GM12865 (cell line): ENCODE results near the gene C19orf47.
"Not testable (repeated sequence)": the region's sequence is repeated elsewhere in the genome, so short reads cannot be mapped to it uniquely, and the experiment has no call there.

Experiments used
- DNase-seq: peaks from one replicate; pipeline ENCODE4 v3.0.0; 2010; ENCODE audit warnings: low read depth
- H3K4me3 ChIP-seq: 2 replicates; pipeline ENCODE4 v1.5.1; 2011; ENCODE audit warnings: mild to moderate bottlenecking, low read depth, low read length, control low read depth
- TF ChIP-seq, protein P1 (sequence below): IDR thresholded peaks from 2 replicates; pipeline ENCODE4 v1.5.1; 2011; ENCODE audit warnings: low read length, control low read depth, low read depth, inconsistent platforms; ENCODE audit not compliant: insufficient read depth; ENCODE audit errors: missing control alignments

C19orf47 gene

DNA sequence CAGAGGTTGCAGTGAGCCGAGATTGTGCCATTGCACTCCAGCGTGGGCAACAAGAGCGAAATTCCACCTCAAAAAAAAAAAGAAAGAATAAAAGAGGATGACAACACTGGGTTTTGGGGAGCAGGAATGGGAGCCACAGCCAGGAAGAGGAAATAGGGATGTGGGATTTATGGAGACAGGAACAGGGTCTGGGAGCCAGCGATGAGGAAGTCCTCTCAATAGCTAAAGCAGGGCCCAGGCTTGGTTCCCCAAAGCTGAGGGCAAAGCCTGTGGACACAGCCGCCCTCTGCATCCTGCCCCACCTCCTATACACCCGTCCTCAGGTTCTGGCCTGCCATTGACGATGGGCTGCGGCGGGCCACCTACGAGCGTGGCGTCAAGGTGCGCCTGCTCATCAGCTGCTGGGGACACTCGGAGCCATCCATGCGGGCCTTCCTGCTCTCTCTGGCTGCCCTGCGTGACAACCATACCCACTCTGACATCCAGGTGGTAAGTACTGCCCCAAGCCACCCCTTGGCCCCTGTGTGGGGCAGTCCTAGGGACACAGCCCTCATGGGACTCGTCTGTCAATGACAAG is 28.2 kb upstream of the C19orf47 start:
- no peak for DNase-seq
- TF ChIP-seq, protein P1, sequence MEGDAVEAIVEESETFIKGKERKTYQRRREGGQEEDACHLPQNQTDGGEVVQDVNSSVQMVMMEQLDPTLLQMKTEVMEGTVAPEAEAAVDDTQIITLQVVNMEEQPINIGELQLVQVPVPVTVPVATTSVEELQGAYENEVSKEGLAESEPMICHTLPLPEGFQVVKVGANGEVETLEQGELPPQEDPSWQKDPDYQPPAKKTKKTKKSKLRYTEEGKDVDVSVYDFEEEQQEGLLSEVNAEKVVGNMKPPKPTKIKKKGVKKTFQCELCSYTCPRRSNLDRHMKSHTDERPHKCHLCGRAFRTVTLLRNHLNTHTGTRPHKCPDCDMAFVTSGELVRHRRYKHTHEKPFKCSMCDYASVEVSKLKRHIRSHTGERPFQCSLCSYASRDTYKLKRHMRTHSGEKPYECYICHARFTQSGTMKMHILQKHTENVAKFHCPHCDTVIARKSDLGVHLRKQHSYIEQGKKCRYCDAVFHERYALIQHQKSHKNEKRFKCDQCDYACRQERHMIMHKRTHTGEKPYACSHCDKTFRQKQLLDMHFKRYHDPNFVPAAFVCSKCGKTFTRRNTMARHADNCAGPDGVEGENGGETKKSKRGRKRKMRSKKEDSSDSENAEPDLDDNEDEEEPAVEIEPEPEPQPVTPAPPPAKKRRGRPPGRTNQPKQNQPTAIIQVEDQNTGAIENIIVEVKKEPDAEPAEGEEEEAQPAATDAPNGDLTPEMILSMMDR, result no peak
- no peak overlapping the region for H3K4me3 ChIP-seq

DNA sequence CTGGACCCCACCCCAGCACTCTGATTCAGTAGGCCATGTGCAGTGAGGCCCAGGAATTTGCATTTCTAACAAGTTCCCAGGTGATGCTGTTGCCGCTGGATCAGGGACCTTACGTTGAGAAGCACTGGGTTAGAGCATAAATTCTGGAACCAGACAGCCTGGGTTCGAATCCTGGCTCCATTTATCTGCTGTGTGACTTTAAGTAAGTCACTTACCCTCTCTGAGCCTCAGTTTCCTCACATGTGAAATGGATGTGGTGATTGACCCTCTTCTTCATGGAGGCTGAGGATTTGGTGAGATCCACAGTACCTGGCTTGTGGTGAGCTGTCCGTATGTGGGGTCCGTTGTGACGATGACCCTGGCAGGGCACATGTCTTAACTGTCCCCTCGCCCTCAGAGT is 25.9 kb upstream of the C19orf47 start:
- no peak overlapping the region for H3K4me3 ChIP-seq
- DNase-seq, result no peak
- TF ChIP-seq, protein P1, result no peak

DNA sequence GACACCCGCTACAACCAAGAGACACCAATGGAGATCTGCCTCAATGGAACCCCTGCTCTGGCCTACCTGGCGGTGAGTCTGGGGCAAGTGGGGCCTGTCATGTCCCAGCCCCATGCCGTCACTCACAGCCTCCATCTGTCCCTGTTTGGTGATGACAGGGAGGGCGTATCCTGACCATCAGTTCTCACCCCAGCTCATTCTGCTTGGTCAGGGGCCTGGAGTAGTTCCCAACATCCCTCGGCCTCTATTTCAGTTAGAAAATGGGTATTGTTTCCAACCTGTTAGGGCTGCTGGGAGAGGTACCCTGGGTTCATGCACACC is 23.6 kb upstream of the C19orf47 start:
- H3K4me3 ChIP-seq, result no peak overlapping the region
- no peak for DNase-seq
- TF ChIP-seq, protein P1, result no peak

DNA sequence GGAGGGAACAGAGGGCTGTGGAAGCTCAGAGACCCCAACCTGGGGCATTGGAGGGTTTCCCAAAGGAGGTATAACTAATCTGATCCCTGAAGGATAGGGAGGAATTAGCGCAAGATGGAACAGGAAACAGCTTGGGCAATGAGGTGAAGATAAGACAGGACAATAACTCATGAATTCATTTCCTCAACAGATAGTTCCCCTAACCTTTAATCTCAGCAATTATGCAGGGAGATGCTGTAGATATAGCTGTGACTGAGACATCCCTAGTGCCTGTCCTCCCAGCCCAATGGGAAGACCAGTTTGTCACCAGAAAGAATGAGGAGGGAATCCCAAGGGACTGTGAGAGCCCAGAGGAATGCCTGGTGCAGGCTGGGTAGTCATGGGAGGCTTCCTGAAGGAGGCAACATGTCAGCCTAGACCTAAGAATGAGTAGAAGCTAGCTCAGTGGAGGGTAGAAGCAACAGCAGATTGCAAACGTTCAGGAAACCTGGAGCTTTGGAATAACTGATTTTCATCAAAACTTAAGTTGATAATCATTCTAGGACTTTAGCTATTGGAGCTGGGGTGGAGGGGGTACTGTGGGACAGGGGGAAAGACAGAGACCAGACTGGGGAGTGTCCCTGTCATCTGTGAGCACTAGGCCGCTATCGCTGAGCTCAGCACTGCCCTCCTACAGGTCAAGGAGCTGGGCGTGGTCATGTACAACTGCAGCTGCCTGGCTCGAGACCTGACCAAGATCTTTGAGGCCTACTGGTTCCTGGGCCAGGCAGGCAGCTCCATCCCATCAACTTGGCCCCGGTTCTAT is 23.0 kb upstream of the C19orf47 start:
- TF ChIP-seq, protein P1, result no peak
- DNase-seq, result no peak

DNA sequence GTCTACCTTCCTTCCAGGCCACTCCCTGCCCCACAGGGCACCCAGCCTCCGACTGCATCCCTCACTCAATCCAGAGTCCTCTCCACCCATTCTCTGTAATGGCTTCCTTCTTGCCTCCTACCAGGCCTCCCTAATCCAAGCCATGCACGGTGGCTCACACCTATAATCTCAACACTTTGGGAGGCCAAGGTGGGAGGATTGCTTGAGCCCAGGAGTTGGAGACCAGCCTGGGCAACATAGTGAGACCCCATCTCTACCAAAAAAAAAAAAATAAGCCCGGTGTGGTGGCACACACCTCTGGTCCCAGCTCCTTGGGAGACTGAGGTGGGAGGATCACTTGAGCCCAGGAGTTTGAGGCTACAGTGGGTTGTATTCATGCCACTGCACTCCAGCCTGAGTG is 22.1 kb upstream of the C19orf47 start:
- not testable (repeated sequence) for H3K4me3 ChIP-seq, DNase-seq

More for the DNA sequence above, 23.0 kb upstream of the C19orf47 start:
- H3K4me3 ChIP-seq, result no peak overlapping the region

DNA sequence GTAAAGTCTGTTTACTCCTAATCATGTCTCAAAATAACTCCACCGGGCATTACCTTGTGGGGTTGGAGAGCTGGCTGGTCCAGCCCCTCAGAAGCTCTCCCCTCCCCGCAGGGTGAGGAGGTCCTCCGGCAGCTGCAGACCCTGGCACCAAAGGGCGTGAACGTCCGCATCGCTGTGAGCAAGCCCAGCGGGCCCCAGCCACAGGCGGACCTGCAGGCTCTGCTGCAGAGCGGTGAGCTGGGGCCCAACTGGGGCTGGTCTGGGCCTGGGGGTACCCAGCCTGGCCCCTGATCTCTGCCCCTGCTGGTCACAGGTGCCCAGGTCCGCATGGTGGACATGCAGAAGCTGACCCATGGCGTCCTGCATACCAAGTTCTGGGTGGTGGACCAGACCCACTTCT is 21.6 kb upstream of the C19orf47 start:
- no peak for DNase-seq
- H3K4me3 ChIP-seq, result no peak overlapping the region
- TF ChIP-seq, protein P1, result no peak

DNA sequence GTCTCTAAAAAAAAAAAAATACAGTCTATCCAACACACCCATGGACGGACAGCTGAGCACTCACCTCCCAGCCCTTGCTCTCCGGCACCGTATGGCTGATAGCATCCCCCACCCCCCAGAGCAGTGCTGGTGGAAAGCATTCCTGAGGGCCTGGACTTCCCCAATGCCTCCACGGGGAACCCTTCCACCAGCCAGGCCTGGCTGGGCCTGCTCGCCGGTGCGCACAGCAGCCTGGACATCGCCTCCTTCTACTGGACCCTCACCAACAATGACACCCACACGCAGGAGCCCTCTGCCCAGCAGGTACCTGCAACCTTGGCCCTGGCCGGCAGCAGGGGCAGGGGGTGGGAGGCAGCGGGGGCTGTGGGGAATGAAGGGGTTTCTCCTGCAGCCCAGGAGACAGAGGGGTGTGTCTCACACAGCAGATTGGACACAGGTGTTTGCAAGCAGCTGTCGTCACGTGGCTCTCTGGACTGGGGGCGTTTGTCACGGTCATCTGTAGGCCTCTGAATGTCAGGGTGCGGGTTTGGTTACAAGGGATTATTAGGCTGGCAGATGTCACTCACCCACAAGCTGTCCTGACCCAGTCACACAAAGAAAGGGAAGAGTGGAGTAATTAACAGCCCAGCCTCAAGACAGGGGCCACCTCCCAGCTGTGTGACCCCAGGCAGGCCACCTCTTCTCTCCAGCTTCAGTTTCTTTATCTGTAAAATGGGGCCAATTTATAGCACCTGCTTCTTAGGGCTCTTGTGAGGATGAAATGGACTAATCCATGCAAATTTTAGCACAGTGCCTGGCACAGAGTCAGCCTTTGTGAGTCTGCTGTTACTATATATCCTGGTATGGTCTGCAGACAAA is 19.6 kb upstream of the C19orf47 start:
- DNase-seq, result no peak
- TF ChIP-seq, protein P1, result no peak
- no peak overlapping the region for H3K4me3 ChIP-seq
